HCT116 (cell line): Measurements from ENCODE around the gene PIM3. TPM values are rescaled to one million over a fixed set of nuclear protein-coding genes. Genes with fewer than 3 reads are reported as not detected.

ENCODE experiments used
- ATAC-seq: fragments of 200-7000 bp; cut with Tn5 transposase; 2 replicates; pipeline ENCODE4 v1.9.1; 2020; ENCODE audit warnings: mild to moderate bottlenecking, moderate library complexity
- BruUV-seq: library from RNA; stranded (reverse); fragments of 400-500 nt; replicated peaks from 2 replicates; lab custom pipeline; 2021; lab: Mats Ljungman, UMichigan
- CTCF ChIA-PET: fragments of 300-600 bp; sonication (Branson Sonifier 250); formaldehyde crosslinking; loops from one replicate; lab custom pipeline; 2021; ENCODE audit warnings: antibody characterized with exemption; lab: Charles Lee
- POLR2A ChIA-PET: fragments of 300-600, 350-600 bp; sonication (Branson Sonifier 250); formaldehyde crosslinking; loops from one replicate; lab custom pipeline; 2021; ENCODE audit warnings: antibody characterized with exemption; lab: Charles Lee
- RAD21 ChIA-PET, 2 experiments: fragments of 300-600 bp; sonication (Branson Sonifier 250); formaldehyde crosslinking; loops; one replicate each; lab custom pipeline; 2023; ENCODE audit warnings: low total read pairs in 2 of 2; ENCODE audit not compliant: uncharacterized antibody in 2 of 2, unreplicated experiment in 2 of 2, low non-redundant PET in 1 of 2; lab: Charles Lee
- DNase-seq: peaks from one replicate; pipeline ENCODE4 v3.0.0-alpha.2; 2010; ENCODE audit warnings: low read depth, low spot score
- H2AFZ ChIP-seq: fragments of 200-600 bp; shearing (Covaris generic), sonication (generic); 2 replicates; pipeline ENCODE4 v1.6.1; 2017; ENCODE audit warnings: low read depth, mixed run types, mixed read lengths, antibody characterized with exemption, low read length; ENCODE audit not compliant: poor library complexity, severe bottlenecking
- H3K27ac ChIP-seq: 2 replicates; pipeline ENCODE4 v1.5.1; 2012; ENCODE audit warnings: low read depth, low read length
- H3K27me3 ChIP-seq: fragments of 200-600 bp; sonication (generic); 2 replicates; pipeline ENCODE4 v1.6.1; 2016; ENCODE audit warnings: mixed run types, low read length, mixed read lengths; ENCODE audit not compliant: insufficient read depth
- H3K36me3 ChIP-seq, 2 experiments: fragments of 200-500 bp in 1 of 2; fragments of 200-600 bp in 1 of 2; sonication (Bioruptor generic) in 1 of 2; sonication (generic) in 1 of 2; 2 replicates each; pipeline versions ENCODE4 v1.5.1 to v1.6.1; 2014 to 2016; ENCODE audit warnings: low read length in 2 of 2, inconsistent platforms in 1 of 2, mixed read lengths in 1 of 2, mixed run types in 1 of 2; ENCODE audit not compliant: insufficient read depth in 2 of 2, control insufficient read depth in 1 of 2
- H3K4me1 ChIP-seq, 2 experiments: fragments of 200-600 bp in 1 of 2; sonication (generic) in 1 of 2; 2 replicates each; pipeline versions ENCODE4 v1.5.1 to v1.6.1; 2012 to 2017; ENCODE audit warnings: low read length in 2 of 2, inconsistent platforms in 1 of 2, mild to moderate bottlenecking in 1 of 2, mixed read lengths in 1 of 2, mixed run types in 1 of 2, moderate library complexity in 1 of 2; ENCODE audit not compliant: insufficient read depth in 2 of 2, control insufficient read depth in 1 of 2
- H3K4me2 ChIP-seq: fragments of 200-600 bp; sonication (generic); 2 replicates; pipeline ENCODE4 v1.6.1; 2017; ENCODE audit warnings: mixed run types, low read length, mixed read lengths
- H3K4me3 ChIP-seq, 2 experiments: fragments of 200-600 bp in 1 of 2; sonication (generic) in 1 of 2; replicated peaks in 1 of 2; 2 replicates each; pipeline ENCODE4 v1.5.1; 2011 to 2016; ENCODE audit warnings: low read length in 2 of 2, control low read depth in 1 of 2, low read depth in 1 of 2, mild to moderate bottlenecking in 1 of 2, mixed read lengths in 1 of 2, mixed run types in 1 of 2
- H3K79me2 ChIP-seq: fragments of 200-600 bp; sonication (generic); 2 replicates; pipeline ENCODE4 v1.6.1; 2017; ENCODE audit warnings: mild to moderate bottlenecking, mixed run types, low read length, moderate library complexity, mixed read lengths; ENCODE audit not compliant: insufficient read depth
- H3K9ac ChIP-seq: fragments of 200-600 bp; sonication (generic); 2 replicates; pipeline ENCODE4 v1.6.1; 2016; ENCODE audit warnings: low read length, mixed read lengths
- H3K9me2 ChIP-seq: fragments of 200-600 bp; sonication (generic), shearing (Covaris generic); 2 replicates; pipeline ENCODE4 v1.6.1; 2017; ENCODE audit warnings: mixed run types, mild to moderate bottlenecking, moderate library complexity; ENCODE audit not compliant: insufficient read depth
- H3K9me3 ChIP-seq, 2 experiments: fragments of 200-500 bp in 1 of 2; fragments of 200-600 bp in 1 of 2; sonication (Bioruptor generic) in 1 of 2; sonication (generic) in 1 of 2; 2 replicates each; pipeline ENCODE4 v1.6.1; 2014 to 2017; ENCODE audit warnings: low read length in 2 of 2, mixed read lengths in 2 of 2, inconsistent platforms in 1 of 2, low read depth in 1 of 2, mild to moderate bottlenecking in 1 of 2, mixed run types in 1 of 2, moderate library complexity in 1 of 2; ENCODE audit not compliant: control insufficient read depth in 1 of 2, insufficient read depth in 1 of 2
- H4K20me1 ChIP-seq: fragments of 200-600 bp; sonication (generic), shearing (Covaris generic); 2 replicates; pipeline ENCODE4 v1.6.1; 2017; ENCODE audit warnings: mixed run types, mild to moderate bottlenecking, moderate library complexity; ENCODE audit not compliant: insufficient read depth
- CEBPB ChIP-seq: IDR thresholded peaks from 2 replicates; pipeline ENCODE4 v1.6.1; 2012; ENCODE audit warnings: low read depth
- EGR1 ChIP-seq: IDR thresholded peaks from 2 replicates; pipeline ENCODE4 v1.6.1; 2012; ENCODE audit warnings: low read depth
- FOSL1 ChIP-seq: IDR thresholded peaks from 2 replicates; pipeline ENCODE4 v1.6.1; 2012; ENCODE audit warnings: low read depth
- POLR2A ChIP-seq: IDR thresholded peaks from 2 replicates; pipeline ENCODE4 v1.7.0; 2011; ENCODE audit warnings: borderline replicate concordance; ENCODE audit not compliant: insufficient read depth, insufficient read length; ENCODE audit errors: extremely low read depth
- POLR2AphosphoS5 ChIP-seq: IDR thresholded peaks from 2 replicates; pipeline ENCODE4 v1.6.1; 2011; ENCODE audit warnings: mild to moderate bottlenecking, low read depth, low read length, moderate library complexity
- SP1 ChIP-seq: IDR thresholded peaks from 2 replicates; pipeline ENCODE4 v1.6.1; 2012; ENCODE audit warnings: low read depth
- SRF ChIP-seq: IDR thresholded peaks from 2 replicates; pipeline ENCODE4 v1.6.1; 2012; ENCODE audit warnings: low read depth
- YY1 ChIP-seq: IDR thresholded peaks from 2 replicates; pipeline ENCODE4 v1.6.1; 2011; ENCODE audit warnings: low read length, low read depth, moderate library complexity, mild to moderate bottlenecking; ENCODE audit not compliant: insufficient replicate concordance; ENCODE audit errors: extremely low read depth
- intact Hi-C: fragments of 100-400 bp; cut with micrococcal nuclease; formaldehyde crosslinking; loops from 2 replicates; pipeline ENCODE4 v1.10.0; 2022
- total RNA-seq: library from RNA; stranded (reverse); gene quantifications from one replicate; pipeline ENCODE4 v1.2.1, GENCODE V29; 2021; ENCODE audit not compliant: unreplicated experiment
- TF ChIP-seq, protein P1 (sequence below): IDR thresholded peaks from 2 replicates; pipeline ENCODE4 v1.6.1; 2012
- TF ChIP-seq, protein P2 (sequence below): IDR thresholded peaks from 2 replicates; pipeline ENCODE4 v1.6.1; 2012; ENCODE audit warnings: low read depth
- TF ChIP-seq, protein P3 (sequence below): IDR thresholded peaks from 2 replicates; pipeline ENCODE4 v1.6.1; 2011; ENCODE audit warnings: mild to moderate bottlenecking, low read length, moderate library complexity; ENCODE audit not compliant: insufficient replicate concordance; ENCODE audit errors: extremely low read depth
- TF ChIP-seq, protein P4 (sequence below): IDR thresholded peaks from 2 replicates; pipeline ENCODE4 v1.6.1; 2012

PIM3 gene
- total RNA-seq, 1 experiment from 2014 or later: 116 TPM

DNA sequence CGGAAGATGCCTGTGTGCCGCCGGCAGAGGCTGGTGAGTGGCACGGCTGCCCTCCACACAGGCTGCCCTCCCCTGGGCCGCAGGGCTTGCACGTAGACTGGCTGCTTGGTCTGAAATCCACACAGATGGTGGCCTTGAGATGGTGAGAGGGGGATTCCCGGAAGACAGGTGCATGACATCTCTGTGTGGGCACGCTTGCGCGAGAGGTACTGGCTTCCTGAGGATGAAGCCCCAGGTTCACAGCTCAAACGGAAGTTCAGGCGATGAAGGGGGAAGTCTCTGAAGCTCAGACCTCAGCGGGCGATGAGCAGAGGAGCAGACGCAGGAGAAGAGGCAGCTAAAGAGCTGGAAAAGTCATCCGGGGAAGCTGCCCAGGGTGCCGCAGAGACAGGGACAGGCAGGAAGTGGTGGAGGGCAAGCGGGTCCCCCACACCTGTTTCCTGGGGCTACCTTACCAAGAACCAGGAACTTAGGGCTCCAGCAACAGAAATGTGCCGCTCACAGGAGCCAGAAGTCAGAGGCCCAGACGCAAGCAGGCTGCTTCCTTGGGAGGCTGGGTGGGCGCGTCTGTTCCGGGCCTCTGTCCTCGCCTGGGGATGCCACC is 34.9 kb upstream of the PIM3 start:
- Histone ChIP-seq H3K27me3 (no peaks in the 10 kb centered on the region), H3K27ac (no peak overlapping the region), H3K4me1 (peaks cover 0 to 4% of the 10 kb centered on the region in 2 experiments; a peak in 1 of 4 replicates), H2AFZ (no peak overlapping the region), H3K9me2 (no peaks in the 10 kb centered on the region), H3K4me2 (no peak overlapping the region), H3K9me3 (no peaks in the 10 kb centered on the region), H3K36me3 (peaks cover 0 to 3% of the 10 kb centered on the region in 2 experiments; a peak in 1 of 4 replicates), H3K9ac (no peak overlapping the region), H4K20me1 (no peaks in the 10 kb centered on the region), H3K79me2 (no peaks in the 10 kb centered on the region), H3K4me3 (no peak overlapping the region)
- POLR2A ChIA-PET: no interaction called here
- DNase-seq: no peak
- intact Hi-C loops: no loop called here
- TF ChIP-seq SP1 (no peak), SRF (no peak), POLR2A (no peak), YY1 (no peak), FOSL1 (no peak), EGR1 (no peak), POLR2AphosphoS5 (no peak), CEBPB (no peak)
- TF ChIP-seq, protein P1, sequence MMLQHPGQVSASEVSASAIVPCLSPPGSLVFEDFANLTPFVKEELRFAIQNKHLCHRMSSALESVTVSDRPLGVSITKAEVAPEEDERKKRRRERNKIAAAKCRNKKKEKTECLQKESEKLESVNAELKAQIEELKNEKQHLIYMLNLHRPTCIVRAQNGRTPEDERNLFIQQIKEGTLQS: no peak
- TF ChIP-seq, protein P2, sequence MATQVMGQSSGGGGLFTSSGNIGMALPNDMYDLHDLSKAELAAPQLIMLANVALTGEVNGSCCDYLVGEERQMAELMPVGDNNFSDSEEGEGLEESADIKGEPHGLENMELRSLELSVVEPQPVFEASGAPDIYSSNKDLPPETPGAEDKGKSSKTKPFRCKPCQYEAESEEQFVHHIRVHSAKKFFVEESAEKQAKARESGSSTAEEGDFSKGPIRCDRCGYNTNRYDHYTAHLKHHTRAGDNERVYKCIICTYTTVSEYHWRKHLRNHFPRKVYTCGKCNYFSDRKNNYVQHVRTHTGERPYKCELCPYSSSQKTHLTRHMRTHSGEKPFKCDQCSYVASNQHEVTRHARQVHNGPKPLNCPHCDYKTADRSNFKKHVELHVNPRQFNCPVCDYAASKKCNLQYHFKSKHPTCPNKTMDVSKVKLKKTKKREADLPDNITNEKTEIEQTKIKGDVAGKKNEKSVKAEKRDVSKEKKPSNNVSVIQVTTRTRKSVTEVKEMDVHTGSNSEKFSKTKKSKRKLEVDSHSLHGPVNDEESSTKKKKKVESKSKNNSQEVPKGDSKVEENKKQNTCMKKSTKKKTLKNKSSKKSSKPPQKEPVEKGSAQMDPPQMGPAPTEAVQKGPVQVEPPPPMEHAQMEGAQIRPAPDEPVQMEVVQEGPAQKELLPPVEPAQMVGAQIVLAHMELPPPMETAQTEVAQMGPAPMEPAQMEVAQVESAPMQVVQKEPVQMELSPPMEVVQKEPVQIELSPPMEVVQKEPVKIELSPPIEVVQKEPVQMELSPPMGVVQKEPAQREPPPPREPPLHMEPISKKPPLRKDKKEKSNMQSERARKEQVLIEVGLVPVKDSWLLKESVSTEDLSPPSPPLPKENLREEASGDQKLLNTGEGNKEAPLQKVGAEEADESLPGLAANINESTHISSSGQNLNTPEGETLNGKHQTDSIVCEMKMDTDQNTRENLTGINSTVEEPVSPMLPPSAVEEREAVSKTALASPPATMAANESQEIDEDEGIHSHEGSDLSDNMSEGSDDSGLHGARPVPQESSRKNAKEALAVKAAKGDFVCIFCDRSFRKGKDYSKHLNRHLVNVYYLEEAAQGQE: no peak
- TF ChIP-seq, protein P3, sequence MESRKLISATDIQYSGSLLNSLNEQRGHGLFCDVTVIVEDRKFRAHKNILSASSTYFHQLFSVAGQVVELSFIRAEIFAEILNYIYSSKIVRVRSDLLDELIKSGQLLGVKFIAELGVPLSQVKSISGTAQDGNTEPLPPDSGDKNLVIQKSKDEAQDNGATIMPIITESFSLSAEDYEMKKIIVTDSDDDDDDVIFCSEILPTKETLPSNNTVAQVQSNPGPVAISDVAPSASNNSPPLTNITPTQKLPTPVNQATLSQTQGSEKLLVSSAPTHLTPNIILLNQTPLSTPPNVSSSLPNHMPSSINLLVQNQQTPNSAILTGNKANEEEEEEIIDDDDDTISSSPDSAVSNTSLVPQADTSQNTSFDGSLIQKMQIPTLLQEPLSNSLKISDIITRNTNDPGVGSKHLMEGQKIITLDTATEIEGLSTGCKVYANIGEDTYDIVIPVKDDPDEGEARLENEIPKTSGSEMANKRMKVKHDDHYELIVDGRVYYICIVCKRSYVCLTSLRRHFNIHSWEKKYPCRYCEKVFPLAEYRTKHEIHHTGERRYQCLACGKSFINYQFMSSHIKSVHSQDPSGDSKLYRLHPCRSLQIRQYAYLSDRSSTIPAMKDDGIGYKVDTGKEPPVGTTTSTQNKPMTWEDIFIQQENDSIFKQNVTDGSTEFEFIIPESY: no peak
- TF ChIP-seq, protein P4, sequence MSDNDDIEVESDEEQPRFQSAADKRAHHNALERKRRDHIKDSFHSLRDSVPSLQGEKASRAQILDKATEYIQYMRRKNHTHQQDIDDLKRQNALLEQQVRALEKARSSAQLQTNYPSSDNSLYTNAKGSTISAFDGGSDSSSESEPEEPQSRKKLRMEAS: no peak
- RAD21 ChIA-PET: no interaction called here
- no TSS peak for BruUV-seq
- no peak for ATAC-seq
- CTCF ChIA-PET: no interaction called here
